NCI-H2081 (cell line): Measurements from ENCODE around the gene HTR2A.
A peak's percentile ranks its signal among the peaks of the same experiment; 100 is the strongest.
"Not testable (repeated sequence)": the region's sequence is repeated elsewhere in the genome, so short reads cannot be mapped to it uniquely, and the experiment has no call there.

ENCODE experiments used
- DNase-seq, 2 experiments: peaks; one replicate each; lab custom pipeline; 2025; lab: John Stamatoyannopoulos, UW

Gene HTR2A

DNA sequence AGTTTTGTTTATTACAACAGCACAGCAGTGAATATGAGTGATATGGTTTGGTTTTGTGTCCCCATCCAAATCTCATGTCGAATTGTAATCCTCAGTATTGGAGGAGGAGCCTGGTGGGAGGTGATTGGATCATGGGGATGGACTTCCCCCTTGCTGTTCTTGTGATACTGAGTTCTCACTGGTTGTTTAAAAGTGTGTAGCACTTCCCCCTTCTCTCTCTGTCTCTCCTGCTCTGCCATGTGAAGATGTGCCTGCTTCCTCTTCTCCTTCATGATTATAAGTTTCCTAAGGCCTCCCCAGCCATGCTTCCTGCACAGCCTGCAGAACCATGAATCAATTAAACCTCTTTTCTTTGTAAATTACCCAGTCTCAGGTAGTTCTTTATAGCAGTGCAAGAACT, 91.9 kb downstream of the HTR2A start:
- DNase-seq: not testable (repeated sequence)

DNA sequence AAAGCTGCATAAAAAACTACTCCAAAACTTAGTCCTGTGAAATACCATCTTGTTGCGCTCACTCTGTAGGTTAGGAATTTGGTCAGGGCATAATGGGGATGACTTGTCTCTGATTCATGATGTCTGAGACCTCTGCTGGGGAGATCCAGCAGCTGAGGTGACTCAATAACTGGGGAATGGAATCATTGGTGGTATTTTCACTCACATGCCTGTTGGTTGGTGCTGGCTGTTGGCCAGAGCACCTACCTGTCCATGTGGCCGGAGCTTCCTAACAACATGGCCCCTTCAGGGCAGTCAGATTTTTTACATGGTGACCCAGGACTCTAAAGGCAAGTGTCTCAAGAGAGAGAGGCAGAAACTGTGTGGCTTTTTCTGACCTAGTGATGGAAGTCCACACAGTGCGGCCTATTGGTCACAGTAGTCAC, 92.5 kb downstream of the HTR2A start:
- no peak for DNase-seq

DNA sequence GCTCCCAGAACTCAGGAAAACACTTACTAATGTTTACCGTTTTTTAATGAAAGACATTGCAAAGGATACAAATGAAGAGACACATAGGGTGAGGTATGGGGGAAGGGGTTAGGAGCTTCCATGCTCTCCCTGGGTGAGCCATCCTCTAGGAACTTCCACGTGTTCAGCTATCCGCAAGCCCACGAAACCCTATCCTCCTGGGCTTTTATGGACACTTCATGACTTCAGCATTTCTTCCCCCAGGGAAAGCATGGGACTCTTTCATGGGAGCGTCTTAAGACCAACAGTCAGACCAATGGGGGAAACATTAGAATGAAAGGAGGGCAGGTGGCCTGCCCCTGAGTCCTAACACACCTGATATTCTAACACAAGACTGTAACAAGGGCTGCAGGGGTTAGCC, 93.3 kb downstream of the HTR2A start:
- no peak for DNase-seq

DNA sequence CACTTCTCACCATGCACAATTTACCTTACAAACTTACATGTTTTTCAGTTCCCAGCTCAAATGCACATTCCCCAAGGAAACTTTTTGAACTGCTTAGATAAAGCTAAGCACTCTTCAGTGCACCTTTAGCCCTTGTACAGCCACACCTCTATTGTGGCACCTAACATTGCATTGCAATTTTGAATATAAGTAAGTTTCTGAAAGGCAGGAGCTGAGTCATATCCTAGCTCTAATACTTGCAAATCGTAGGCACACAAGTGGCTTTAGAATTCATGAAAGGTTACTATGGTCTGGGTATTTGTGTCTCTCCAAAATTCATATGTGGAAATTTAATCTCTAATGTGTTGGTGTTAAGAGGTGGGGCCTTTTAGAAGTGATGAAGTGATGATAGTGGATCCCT, 95.0 kb downstream of the HTR2A start:
- DNase-seq: no peak

DNA sequence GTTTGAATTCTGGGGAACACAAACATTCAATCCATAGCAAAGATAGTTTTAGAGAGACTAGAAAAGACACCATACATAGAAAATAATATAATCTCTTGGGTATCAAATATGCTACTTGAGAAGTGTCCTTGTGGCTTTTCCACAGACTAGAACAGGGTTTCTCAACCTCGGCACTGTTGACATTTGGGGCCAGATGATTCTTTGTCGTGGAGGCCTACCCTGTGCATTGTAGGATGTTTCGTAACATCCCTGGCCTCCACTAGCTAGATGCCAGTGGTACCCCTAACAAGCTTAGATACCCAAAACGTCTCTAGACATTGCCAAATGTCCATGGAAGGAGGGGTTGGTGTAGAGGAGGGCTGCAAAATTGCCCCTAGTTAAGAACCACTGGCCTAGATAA, 97.7 kb downstream of the HTR2A start:
- no peak for DNase-seq

DNA sequence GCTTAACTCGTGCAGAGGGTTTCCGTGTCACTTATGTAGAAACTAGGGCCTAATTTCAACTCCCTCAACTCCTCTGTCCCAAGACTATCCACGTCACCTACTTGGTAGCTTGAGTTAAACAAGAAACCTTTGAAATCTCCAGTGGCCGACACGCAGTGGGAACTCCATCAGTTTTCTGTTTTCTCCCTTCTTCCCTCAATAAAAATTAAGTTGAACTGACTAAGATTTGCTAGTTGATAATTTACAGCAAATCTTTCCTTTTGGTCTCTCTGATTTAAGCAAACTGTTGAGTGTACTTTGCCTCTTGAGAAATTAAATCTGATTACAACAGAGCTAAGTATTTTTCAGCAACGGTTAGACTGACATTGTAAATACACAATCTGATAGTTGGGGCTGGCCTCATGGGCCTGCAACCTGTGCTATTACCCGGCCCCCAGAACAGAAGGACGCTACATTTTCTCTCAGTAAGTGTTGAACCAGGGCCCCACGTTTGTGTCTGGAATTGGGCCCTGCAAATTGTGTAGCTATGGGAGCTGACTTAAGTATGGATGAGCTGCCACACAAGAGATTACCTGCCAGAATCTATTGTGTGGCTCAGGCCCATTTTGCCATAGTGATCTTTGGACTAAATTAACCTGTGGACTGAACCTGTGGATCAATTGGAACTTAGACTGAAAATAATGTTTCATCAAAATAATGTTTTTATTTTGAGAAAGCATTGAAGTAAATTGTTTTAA, 99.2 kb downstream of the HTR2A start:
- no peak for DNase-seq

DNA sequence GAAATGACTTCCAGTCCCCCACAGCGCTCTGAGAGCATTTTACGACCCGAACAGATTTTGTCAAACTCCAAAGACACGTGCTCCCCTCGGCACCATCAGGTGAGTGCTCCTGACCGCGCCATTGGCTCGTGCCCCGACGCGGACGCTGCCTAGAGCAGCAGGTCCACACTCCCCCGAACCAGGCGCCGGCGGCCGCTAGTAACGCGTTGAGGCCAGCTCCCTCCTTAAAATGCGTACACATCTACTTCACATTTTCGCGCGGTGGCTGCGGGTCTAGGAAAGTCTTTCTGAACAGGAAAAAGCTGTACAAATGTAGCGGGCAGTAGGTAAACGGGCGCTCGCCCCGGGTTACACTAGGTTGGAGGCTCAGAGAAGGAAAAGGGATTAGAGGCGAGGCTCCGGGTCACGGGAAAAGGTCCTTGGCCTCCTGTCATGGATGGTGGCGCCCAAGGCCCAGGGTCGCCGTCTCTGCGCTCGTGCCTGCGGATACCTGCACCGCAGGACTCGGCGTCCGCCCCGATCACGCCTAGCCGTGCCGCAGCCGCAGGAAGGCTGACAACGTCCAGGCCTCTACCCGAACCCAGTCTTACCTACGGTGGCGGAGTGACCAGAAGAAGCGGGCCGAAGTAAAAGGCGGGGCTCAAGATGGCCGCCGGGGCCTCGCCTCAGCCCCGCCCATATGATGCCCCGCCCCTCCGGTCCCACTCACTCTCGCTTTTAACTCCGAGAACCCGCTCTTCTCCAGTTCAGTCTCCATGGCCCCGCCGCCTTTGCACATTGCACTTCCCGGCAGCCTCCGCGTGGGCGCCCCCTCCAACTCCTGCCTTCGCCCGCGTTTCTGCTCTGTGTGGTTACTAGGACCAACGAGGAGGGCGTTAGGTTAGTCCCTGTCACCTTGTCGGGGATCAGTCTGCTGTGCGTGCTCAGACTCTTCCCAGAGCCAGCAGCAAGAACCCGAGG, 100.1 kb downstream of the HTR2A start, which contains the start of gene ESD:
Gene ESD, minus strand, starts transcription at position 647 of the 960 bp plus-strand sequence. CDS start 5,748 bp downstream, outside the sequence.
- DNase-seq: peak; percentile 84 to 88

DNA sequence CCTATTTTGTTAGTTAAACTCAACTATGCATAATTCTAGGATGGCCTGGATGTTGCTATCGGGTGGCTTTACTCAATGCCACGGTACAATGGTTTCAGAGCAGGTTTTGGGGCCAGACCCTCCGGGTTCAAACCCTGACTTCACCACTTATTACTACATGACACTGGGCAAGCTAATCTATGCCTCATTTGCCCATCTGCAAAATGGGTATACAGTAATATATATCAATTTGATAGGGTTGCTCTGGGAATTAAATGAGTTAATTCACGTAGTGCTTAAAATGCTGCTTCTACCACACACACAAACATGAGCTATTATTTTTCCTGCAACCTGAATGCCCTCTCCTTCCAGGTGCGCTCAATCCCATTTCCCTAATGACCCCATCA, 100.7 kb downstream of the HTR2A start:
- no peak for DNase-seq

DNA sequence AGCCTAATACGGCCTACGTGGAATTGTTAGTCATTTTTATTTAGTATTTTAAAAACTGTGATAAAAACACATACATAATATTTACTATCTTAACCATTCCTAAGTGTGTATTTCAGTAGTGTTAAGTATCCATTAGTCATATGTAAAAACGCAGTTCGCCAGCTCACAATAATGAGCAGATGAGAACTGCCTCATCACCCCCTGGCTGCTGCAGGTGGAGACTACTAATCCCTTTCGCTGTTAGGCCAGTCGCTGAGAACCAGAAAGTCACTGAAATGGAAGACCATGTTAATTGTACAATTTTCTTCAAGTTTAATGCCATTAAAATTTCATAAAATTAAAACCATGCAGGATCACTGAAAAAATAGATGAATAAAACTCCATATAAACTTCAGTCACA, 101.5 kb downstream of the HTR2A start:
- DNase-seq: peak in 1 of 2 experiments; percentile 3

DNA sequence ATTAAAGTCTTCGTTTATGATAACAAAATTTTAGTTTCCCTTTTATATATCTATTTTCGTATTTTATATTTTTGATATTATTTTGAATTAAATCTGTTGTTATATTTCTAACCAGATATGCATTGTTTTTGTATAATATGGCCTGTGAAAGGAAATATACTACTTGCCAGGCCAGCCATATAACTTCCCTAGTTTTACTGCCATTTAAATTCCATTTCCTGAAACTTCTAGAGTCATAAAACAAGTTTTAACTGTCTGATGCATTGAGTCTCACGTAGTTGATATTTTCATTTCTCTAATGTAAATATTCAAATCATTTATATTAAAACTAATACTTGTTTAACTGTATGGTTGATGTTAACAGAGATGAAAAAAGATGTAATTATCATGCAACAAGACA, 113.3 kb downstream of the HTR2A start:
- DNase-seq: no peak

DNA sequence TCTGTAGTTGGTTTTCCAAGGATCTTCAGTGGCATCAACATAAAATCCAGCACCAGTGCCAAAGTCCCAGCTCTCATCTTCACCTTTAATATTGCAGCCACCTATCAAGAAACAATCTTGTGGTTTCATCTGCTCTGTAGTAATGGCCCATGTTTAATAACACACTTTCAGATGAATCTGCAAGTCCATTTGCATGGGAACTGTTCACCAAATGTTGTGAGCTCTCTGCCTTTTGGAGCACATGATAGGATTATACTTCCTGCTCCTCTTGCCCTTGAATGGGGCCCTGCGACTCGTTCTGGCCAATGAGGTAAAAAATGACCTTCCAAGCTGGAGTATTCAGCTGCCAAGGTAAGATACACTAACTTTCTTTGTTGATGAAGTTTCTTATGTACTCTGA, 114.2 kb downstream of the HTR2A start:
- DNase-seq: no peak

DNA sequence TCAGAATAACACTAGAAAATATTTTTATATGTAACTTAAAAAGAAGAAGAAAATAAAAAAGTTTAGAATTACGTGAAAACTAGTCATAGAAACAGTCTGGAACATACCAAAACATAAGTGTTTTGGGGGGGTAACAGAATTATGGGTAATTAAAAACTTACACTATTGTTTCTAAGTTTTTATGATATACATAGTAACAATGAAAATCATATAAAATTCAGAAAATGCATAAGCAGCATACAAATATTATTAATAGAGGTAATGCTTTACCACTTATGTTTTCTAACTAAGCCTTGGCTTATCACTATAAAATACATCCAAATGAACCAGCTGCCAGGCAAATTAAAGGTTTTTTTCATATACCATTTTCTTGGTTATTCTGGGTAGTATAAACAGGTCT, 114.8 kb downstream of the HTR2A start:
- DNase-seq: no peak
